GM19328 (cell line): ENCODE measurements around the gene DPH1.

Experiments used
- ATAC-seq: cut with Tn5 transposase; IDR thresholded peaks from one replicate; pipeline ENCODE4 v1.9.1; 2021; ENCODE audit warnings: mild to moderate bottlenecking, moderate library complexity; ENCODE audit not compliant: unreplicated experiment

DPH1 gene

GRCh38 chr17:2060681-2061440 is 30.9 kb downstream of the DPH1 start:
- no peak for ATAC-seq

DNA sequence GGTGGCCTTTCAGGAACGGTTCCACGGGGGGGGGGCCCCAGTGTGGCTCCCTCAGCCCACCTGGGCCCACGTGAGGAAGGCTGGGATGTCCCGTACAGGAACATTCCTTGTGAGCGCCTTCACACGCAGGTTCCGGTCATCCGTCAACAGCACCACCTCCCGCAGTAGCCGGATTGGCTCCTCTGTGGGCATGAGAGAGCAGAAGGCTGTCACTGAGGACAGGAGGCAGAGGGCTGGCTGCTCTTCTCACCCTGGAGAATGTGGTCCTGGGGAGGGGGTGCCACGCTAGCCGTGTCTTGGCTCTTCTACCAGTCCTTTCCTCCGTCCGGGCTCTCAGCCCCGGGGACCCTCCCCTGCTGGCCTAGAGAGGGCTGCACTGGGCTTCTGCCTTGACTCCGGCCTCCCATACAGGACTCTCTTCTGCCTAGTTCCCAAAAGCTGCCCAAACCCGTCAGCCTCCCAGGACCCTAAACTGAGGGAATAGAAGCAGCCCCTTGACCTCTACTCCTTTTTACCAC is 31.5 kb downstream of the DPH1 start:
- ATAC-seq = no peak

DNA sequence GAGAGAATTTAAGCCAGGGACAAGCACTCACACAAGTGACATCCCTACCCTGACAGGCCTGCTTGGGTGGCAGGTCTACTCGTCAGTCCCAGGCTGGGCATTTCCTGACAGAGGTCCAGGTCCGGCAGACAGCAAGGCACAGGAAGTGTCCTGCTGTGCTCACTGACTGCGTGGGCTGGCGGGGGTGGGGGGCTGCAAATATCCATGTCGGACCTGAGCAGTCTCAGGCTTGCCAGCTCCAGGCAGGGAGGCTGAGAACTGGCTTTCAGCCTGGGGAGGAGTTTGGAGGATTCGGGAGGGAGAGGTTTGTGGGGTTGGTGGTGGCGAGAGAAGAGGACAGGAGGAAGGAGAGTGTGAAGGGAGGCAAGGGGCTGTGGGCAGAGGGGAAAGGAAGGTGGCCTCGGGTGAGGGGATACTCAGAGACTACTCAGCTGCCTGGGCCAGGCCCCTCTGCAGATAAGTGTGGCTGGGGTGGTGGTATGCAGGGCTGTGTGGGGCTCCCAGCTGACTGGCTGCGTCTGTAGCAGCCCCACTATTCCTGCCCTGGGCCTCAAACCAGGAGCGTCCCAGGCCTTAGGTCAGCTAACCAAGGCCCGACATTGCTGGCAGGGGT is 32.7 kb downstream of the DPH1 start:
- no peak for ATAC-seq

GRCh38 chr17:2063261-2064146 is 33.6 kb downstream of the DPH1 start:
- no peak for ATAC-seq

- no peak for ATAC-seq
Observed at GRCh38 chr17:2064147-2064489, 34.2 kb downstream of the DPH1 start.

DNA sequence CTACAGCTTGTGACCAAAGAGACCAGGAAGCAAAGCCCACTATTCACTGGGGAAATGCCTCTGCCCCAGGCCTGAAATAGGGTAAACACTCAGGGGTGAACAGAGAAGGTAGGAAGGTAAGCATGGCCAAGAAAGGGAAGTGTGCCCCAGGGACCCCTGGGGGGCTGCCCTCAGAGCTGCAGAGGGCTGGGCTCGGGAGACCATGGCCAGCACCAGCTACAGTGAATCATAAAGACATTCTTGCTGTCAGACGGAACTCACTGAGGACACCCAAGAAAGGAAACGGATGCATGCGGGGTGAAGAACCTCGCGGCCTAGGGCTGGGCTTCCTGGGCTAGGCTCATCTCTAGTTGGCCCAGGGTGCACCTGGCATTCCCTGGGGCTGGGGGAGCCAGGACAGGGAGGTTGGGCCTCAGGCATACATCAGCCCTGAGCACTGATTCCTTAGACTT is 34.6 kb downstream of the DPH1 start:
- ATAC-seq = no peak

GRCh38 chr17:2064980-2065785 is 35.2 kb downstream of the DPH1 start:
- no peak for ATAC-seq

DNA sequence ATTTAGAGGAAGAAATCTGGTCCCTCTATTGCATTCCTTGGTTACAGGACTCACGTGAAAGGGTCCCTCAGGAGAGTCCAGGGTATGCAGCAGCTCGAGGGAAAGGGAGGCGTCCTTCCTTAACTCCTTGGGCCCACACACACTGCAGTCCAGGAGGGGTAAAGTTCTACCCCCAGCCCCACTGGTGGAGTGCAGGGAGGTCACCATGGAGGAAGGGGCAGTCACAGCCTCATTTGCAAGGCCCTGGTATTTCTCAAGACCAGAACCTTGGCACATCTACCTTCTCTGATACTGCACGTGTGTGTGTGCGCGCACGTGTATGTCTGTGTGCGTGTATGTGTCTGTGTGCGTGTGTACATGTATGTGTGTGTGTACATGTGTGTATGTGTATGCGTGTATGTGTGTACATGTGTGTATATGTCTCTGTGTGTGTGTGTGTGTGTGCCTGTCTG is 36.0 kb downstream of the DPH1 start:
- ATAC-seq = no peak

GRCh38 chr17:2067048-2067561 is 37.2 kb downstream of the DPH1 start:
- ATAC-seq = no peak

DNA sequence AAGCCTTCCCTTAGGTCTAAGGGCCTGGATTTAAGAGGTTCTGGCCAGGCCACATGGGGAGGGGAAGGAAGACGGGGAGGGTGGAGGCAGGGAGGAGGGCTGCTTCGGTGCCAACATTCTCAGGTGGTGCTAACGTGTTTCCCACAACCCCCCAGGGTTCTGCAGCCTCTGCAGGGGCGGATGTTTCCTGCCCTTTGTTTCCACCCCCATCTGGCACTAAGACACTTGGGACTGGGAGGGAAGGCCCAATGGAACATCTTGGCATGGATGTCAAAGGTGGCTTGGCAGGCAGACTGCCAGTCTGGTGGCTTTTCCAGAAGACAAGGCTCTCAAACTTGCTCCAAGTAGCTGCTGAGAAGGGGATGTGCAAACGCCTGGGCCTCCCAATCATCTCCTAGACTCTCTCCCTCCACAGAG is 37.7 kb downstream of the DPH1 start:
- no peak for ATAC-seq

DNA sequence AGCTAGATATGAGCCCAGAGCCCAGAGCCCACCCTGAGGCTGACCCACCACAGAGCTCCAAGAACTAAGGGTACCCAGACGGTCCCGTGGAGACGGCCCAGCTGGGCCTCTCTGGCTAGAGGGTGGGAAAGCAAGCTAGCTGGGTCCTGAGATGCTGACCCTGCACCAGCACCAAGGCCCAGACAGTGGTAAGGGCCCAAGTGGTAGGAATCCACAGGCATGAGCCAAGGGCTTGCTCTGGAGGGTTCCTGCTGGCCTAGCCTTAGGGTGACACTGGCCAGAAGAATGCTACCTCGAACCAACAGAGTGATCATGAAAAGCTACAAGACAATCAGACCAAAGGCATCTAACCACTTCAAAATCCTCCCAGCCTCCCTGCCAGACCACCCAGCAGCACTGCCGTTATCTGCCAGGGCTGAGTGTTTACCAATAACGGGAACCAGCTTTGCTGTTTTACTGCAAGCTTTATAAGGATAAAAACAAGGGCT is 38.1 kb downstream of the DPH1 start:
- ATAC-seq = no peak

DNA sequence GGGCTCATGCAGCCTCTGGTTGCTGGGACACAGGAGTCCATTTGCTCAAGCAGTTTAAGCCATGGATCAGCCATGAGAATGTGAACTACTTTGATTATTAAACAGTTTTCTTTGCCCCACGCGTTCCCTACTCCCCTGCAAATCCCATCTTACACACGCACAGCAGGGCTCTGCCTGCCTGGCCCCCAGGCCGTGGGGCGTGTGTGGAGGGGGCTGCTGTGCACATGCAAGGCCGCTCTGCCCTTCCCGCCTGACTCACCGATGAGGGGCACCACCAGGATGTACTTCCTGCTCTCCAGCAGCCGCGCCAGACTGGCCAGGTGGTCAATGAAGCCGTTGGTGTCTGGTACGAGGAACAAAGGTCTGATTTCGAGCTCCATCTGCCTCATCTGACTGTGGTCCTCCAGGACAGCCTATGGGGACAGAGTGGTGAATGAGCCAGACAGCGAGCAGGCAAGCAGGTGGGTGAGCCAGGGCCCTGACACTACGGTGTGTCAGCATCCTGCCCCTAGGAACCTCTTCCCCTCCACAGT is 38.6 kb downstream of the DPH1 start:
- ATAC-seq = no peak

GRCh38 chr17:2070241-2071023 is 40.5 kb downstream of the DPH1 start:
- no peak for ATAC-seq

GRCh38 chr17:2071024-2071385 is 41.1 kb downstream of the DPH1 start:
- ATAC-seq = no peak

DNA sequence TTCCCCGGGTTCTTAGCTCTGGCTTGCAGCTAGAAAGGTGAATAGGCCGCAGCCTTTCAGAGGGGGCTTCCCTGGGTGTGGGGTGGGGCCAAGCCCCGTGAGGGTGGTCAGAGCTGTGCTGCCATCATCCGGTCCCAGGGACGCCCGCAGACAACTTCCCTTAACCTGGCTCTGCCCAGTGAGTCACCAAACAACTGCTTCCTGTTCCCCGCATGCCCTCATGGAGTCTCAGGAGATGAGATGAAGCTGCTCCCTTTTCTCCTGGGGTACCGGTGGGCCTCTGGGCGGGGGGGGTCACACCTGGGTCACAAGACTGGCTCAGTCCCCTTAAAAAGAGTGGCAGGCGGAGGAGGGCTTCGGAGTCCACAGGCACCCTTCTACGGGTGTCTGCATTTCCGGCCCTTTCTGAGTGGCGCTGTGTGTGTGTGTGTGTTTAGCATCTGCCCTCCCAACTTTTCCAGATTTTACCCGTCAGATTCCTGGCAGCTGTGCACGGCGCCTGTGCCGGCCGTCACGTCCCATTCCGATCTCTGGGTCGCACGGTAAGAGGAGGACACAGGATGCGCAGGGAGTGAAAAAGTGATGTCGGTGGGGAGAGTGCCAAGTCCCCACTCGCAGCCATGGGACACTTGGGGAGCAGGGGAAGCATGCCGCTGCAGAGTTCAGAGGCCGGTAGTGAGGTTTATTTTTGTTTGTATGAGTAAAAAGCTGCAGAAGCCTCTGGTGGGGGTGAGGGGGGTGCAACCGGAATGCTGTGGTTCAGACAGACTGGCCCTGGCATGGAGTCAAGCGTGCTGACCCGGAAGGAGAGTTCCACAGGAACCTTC is 41.7 kb downstream of the DPH1 start:
- no peak for ATAC-seq

- no peak for ATAC-seq
Observed at GRCh38 chr17:2074919-2075318, 45.0 kb downstream of the DPH1 start.

GRCh38 chr17:2075336-2076086 is 45.6 kb downstream of the DPH1 start:
- no peak for ATAC-seq
